K562 (cell line): ENCODE measurements around the gene HEPHL1. TPM values are rescaled to one million over a fixed set of nuclear protein-coding genes. Genes with fewer than 3 reads are reported as not detected.

ENCODE experiments used
- ATAC-seq: fragments of 200-7000 bp; cut with Tn5 transposase; 3 replicates; pipeline ENCODE4 v1.9.1; 2020; ENCODE audit warnings: moderate library complexity
- BruUV-seq: library from RNA; stranded (reverse); fragments of 400-500 nt; replicated peaks from 2 replicates; lab custom pipeline; 2021; lab: Mats Ljungman, UMichigan
- CTCF ChIA-PET: fragments of 300-600 bp; formaldehyde crosslinking; extraction: SDS; loops from one replicate; lab custom pipeline; 2021; ENCODE audit warnings: low intra/inter-chr PET ratio; lab: Yijun Ruan, JAX
- POLR2A ChIA-PET: fragments of 300-600, 350-650 bp; sonication (Branson Sonifier 250); formaldehyde crosslinking; extraction: SDS; loops from one replicate; lab custom pipeline; 2021; ENCODE audit warnings: antibody characterized with exemption, inconsistent platforms; lab: Yijun Ruan, JAX
- DNase-seq, 4 experiments: peaks; one replicate each; pipeline versions ENCODE4 v3.0.0 to v3.0.0-alpha.2; 2011 to 2018; ENCODE audit warnings: low spot score in 3 of 4, mixed read lengths in 3 of 4; ENCODE audit errors: extremely low read depth in 1 of 4
- FAIRE-seq: peaks from 2 replicates; lab custom pipeline; 2011; peaks lifted over from hg19 to GRCh38; lab: Jason Lieb, UNC
- H2AFZ ChIP-seq: 2 replicates; pipeline ENCODE4 v1.6.0; 2011; ENCODE audit warnings: low read depth, low read length, control low read depth, inconsistent platforms
- H3K27ac ChIP-seq: fragments of 200-600 bp; 3 replicates; pipeline ENCODE4 v1.8.0; 2011; ENCODE audit warnings: low read depth, mild to moderate bottlenecking, control low read depth, inconsistent platforms, low read length, moderate library complexity, mixed read lengths; ENCODE audit errors: extremely low read depth
- H3K27me3 ChIP-seq, 2 experiments: fragments of 300-600 bp in 1 of 2; 2 replicates in 1 of 2; 3 replicates in 1 of 2; pipeline versions ENCODE4 v1.6.0 to v1.8.0; 2011; ENCODE audit warnings: inconsistent platforms in 2 of 2, low read length in 2 of 2, mild to moderate bottlenecking in 1 of 2, mixed read lengths in 1 of 2, moderate library complexity in 1 of 2; ENCODE audit not compliant: control insufficient read depth in 2 of 2, insufficient read depth in 2 of 2
- H3K36me3 ChIP-seq: fragments of 300-600 bp; 3 replicates; pipeline ENCODE4 v1.8.0; 2011; ENCODE audit warnings: mild to moderate bottlenecking, low read length, inconsistent platforms; ENCODE audit not compliant: control insufficient read depth, insufficient read depth
- H3K4me1 ChIP-seq, 2 experiments: fragments of 200-600 bp in 1 of 2; replicated peaks in 1 of 2; 2 replicates in 1 of 2; 3 replicates in 1 of 2; pipeline versions ENCODE4 v1.5.1 to v1.8.0; 2011; ENCODE audit warnings: inconsistent platforms in 2 of 2, low read length in 2 of 2, mild to moderate bottlenecking in 1 of 2, mixed read lengths in 1 of 2, moderate library complexity in 1 of 2; ENCODE audit not compliant: control insufficient read depth in 2 of 2, insufficient read depth in 2 of 2
- H3K4me2 ChIP-seq: 2 replicates; pipeline ENCODE4 v1.6.1; 2011; ENCODE audit warnings: low read length, control low read depth, inconsistent platforms, mixed read lengths; ENCODE audit not compliant: insufficient read depth
- H3K4me3 ChIP-seq: fragments of 200-600 bp; sonication (generic), shearing (Covaris generic); 2 replicates; pipeline ENCODE4 v1.5.1; 2016; ENCODE audit warnings: control low read depth, inconsistent platforms
- H3K79me2 ChIP-seq: fragments of 200-600 bp; 3 replicates; pipeline ENCODE4 v1.8.0; 2011; ENCODE audit warnings: low read length, inconsistent platforms; ENCODE audit not compliant: control insufficient read depth, insufficient read depth
- H3K9ac ChIP-seq, 2 experiments: 2 replicates each; pipeline versions ENCODE4 v1.6.0 to v1.6.1; 2011; ENCODE audit warnings: low read depth in 2 of 2, low read length in 2 of 2, control low read depth in 1 of 2, inconsistent platforms in 1 of 2, mild to moderate bottlenecking in 1 of 2, mixed read lengths in 1 of 2; ENCODE audit not compliant: insufficient read depth in 1 of 2
- H3K9me1 ChIP-seq: one replicate; pipeline ENCODE4 v1.6.0; 2011; ENCODE audit warnings: inconsistent platforms, mild to moderate bottlenecking, low read length, moderate library complexity; ENCODE audit not compliant: control insufficient read depth, insufficient read depth
- H3K9me3 ChIP-seq: replicated peaks from 2 replicates; pipeline ENCODE4 v1.5.1; 2011; ENCODE audit warnings: low read depth, low read length, inconsistent platforms; ENCODE audit not compliant: control insufficient read depth, insufficient read depth
- H4K20me1 ChIP-seq: replicated peaks from 2 replicates; pipeline ENCODE4 v1.6.1; 2011; ENCODE audit warnings: low read length, inconsistent platforms, mixed read lengths; ENCODE audit not compliant: control insufficient read depth, insufficient read depth
- EZH2 ChIP-seq: IDR thresholded peaks from 2 replicates; pipeline ENCODE4 v1.6.1; 2012; ENCODE audit warnings: low read depth, mild to moderate bottlenecking, inconsistent platforms, low read length, borderline replicate concordance
- GATA2 ChIP-seq: sonication (generic); formaldehyde crosslinking; IDR thresholded peaks from 2 replicates; pipeline ENCODE4 v1.4.0; 2020; ENCODE audit warnings: mild to moderate bottlenecking, missing genetic modification reagents
- GATAD2B ChIP-seq: fragments of 450-650 bp; IDR thresholded peaks from 2 replicates; pipeline ENCODE4 v1.6.1; 2017; ENCODE audit warnings: mild to moderate bottlenecking, borderline replicate concordance
- RBFOX2 ChIP-seq: fragments of 200-400 bp; formaldehyde crosslinking; IDR thresholded peaks from 2 replicates; pipeline ENCODE4 v1.6.1; 2017; ENCODE audit warnings: low read depth, mild to moderate bottlenecking, low read length, moderate library complexity
- SIRT6 ChIP-seq: IDR thresholded peaks from one replicate; pipeline ENCODE4 v1.6.1; 2012; ENCODE audit warnings: low read depth, mild to moderate bottlenecking, control low read depth, inconsistent platforms, low read length, moderate library complexity
- SMARCB1 ChIP-seq: IDR thresholded peaks from 2 replicates; pipeline ENCODE4 v1.6.1; 2011; ENCODE audit warnings: improper control_type of control experiment, low read depth; ENCODE audit not compliant: insufficient read length
- ZBTB8A ChIP-seq: fragments of 450-650 bp; IDR thresholded peaks from 2 replicates; pipeline ENCODE4 v1.6.1; 2018; ENCODE audit warnings: mild to moderate bottlenecking, moderate library complexity; ENCODE audit not compliant: partially characterized antibody
- ZNF121 ChIP-seq: sonication (generic); formaldehyde crosslinking; conservative IDR thresholded peaks from 2 replicates; pipeline ENCODE4 v1.8.0; 2022; ENCODE audit warnings: missing genetic modification reagents
- ZNF197 ChIP-seq: fragments of 200-800 bp; sonication (Bioruptor generic); IDR thresholded peaks from 2 replicates; pipeline ENCODE4 v1.6.1; 2016; ENCODE audit warnings: low read depth, missing genetic modification characterization, missing compliant biosample characterization
- ZNF408 ChIP-seq: fragments of 250-450 bp; sonication (Bioruptor Pico); IDR thresholded peaks from 2 replicates; pipeline ENCODE4 v1.4.0; 2020; ENCODE audit warnings: low read depth, mild to moderate bottlenecking, moderate library complexity
- ZNF57 ChIP-seq: fragments of 450-650 bp; formaldehyde crosslinking; IDR thresholded peaks from 2 replicates; pipeline ENCODE4 v1.4.0; 2020; ENCODE audit warnings: mild to moderate bottlenecking, moderate library complexity
- WGBS: fragments of 100-300 bp; shearing (Covaris generic); methylation state at CpG from one replicate; pipeline ENCODE4 v1.1.6; 2016; ENCODE audit warnings: low coverage, mixed read lengths; ENCODE audit not compliant: insufficient coverage; ENCODE audit errors: missing lambda C conversion rate; 5-methylcytosine and 5-hydroxymethylcytosine counted together
- in situ Hi-C: fragments of 300-500 bp; cut with MboI; formaldehyde crosslinking; loops from 4 replicates; pipeline ENCODE4 v1.15.0; 2018; ENCODE audit warnings: inconsistent platforms, mixed read lengths
- intact Hi-C: fragments of 100-400 bp; cut with micrococcal nuclease; formaldehyde crosslinking; loops from 2 replicates; pipeline ENCODE4 v1.14.2; 2022
- polyA plus RNA-seq, 8 experiments: library from polyadenylated mRNA; depleted of rRNA in 4 of 8; stranded (reverse) in 5 of 8; unstranded in 3 of 8; fragments of >200 nt; fragmentation: Nextera tagmentation in 2 of 8; fragmentation: Illumina TruSeq in 1 of 8; extraction: Ambion mirVana in 2 of 8; extraction: Trizol in 1 of 8; gene quantifications; 2 replicates each; pipeline versions ENCODE4 v1.2.1 to v1.2.3, GENCODE V29; 2011 to 2014; ENCODE audit warnings: inconsistent platforms in 1 of 8, missing spikeins in 1 of 8
- total RNA-seq, 7 experiments: library from RNA; depleted of rRNA in 6 of 7; stranded (reverse); fragments of >200 nt in 6 of 7; fragmentation: Illumina TruSeq in 2 of 7; extraction: Trizol in 2 of 7; gene quantifications; 2 replicates each; pipeline versions ENCODE4 v1.2.1 to v1.2.3, GENCODE V29; 2011 to 2021; ENCODE audit warnings: low replicate concordance in 1 of 7
- TF ChIP-seq, protein P1 (sequence below): sonication (generic); formaldehyde crosslinking; IDR thresholded peaks from 2 replicates; pipeline ENCODE4 v1.8.0; 2022; ENCODE audit warnings: mild to moderate bottlenecking, missing genetic modification reagents
- TF ChIP-seq, protein P2 (sequence below): fragments of 250-450 bp; sonication (Bioruptor Pico); IDR thresholded peaks from 2 replicates; pipeline ENCODE4 v1.8.0; 2022; ENCODE audit warnings: inconsistent platforms, mild to moderate bottlenecking, moderate library complexity, borderline replicate concordance
- TF ChIP-seq, protein P3 (sequence below): sonication (generic); formaldehyde crosslinking; IDR thresholded peaks from 2 replicates; pipeline ENCODE4 v1.8.0; 2022; ENCODE audit warnings: missing genetic modification reagents, mild to moderate bottlenecking, moderate library complexity, borderline replicate concordance
- TF ChIP-seq, protein P4 (sequence below): sonication (generic); formaldehyde crosslinking; IDR thresholded peaks from 2 replicates; pipeline ENCODE4 v1.8.1; 2022; ENCODE audit warnings: missing genetic modification reagents

HEPHL1 gene
- total and polyA plus RNA-seq, 9 of the 15 experiments (the other 6 are each of a cell fraction or from before 2014, with no cell fraction given): 0.01 TPM; not detected in 8

DNA sequence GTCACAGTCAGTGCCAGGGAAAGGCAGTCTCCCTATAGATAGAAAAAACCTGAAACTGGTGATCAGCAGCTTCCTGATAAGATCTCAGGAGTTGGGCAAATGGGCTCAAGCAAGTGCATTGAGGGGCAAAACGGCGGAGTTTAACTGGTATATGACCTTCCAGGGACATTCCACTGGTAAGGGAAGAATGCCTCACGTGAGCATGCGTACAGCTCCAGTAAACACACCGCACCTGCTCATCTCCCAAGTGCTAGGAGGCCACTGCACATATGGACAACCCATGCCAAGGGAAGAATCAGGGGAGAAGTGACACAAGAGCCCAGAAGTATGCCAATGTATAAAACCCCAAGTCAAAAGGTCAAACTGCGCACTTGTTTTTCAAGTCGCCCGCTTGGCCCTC, 11.6 kb downstream of the HEPHL1 start (continued):
- TF ChIP-seq, protein P1, sequence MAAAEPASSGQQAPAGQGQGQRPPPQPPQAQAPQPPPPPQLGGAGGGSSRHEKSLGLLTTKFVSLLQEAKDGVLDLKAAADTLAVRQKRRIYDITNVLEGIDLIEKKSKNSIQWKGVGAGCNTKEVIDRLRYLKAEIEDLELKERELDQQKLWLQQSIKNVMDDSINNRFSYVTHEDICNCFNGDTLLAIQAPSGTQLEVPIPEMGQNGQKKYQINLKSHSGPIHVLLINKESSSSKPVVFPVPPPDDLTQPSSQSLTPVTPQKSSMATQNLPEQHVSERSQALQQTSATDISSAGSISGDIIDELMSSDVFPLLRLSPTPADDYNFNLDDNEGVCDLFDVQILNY (CRISPR knock-in tag): no peak
- no peak for TF ChIP-seq ZNF121 (CRISPR knock-in tag)
- no peak for TF ChIP-seq RBFOX2
- TF ChIP-seq EZH2: no peak
- TF ChIP-seq SMARCB1: no peak

DNA sequence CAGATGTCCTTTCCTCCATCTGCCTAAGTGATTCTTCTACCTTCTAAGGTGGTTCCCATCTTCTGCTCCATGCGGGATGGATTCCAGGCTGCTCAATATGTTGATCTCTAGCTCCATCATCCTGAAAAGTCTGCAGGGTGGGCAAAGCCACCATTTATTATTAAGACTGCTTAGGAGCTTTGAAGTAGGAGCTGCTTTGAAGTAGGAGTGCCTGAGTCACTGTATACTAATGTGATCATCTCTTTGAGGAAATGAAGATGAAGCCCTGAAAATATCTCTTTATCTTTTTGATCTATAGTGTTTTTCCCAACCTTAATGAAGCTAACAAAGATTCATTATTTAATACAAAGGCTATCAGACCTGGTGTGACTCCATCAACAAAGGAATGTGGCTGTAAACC, 13.1 kb downstream of the HEPHL1 start:
- WGBS: 0% methylated on average over 1 of the region's 1 CpG
- H3K36me3 ChIP-seq: no peaks in the 10 kb centered on the region
- DNase-seq: no peak
- no peak overlapping the region for H3K4me3 ChIP-seq
- H3K27ac ChIP-seq: no peak overlapping the region
- no peaks in the 10 kb centered on the region for H3K9me1 ChIP-seq
- no peak overlapping the region for H2AFZ ChIP-seq
- no peak overlapping the region for H3K9ac ChIP-seq
- intact Hi-C loops (no loop called here), in situ Hi-C loops (no loop called here)
- H3K9me3 ChIP-seq: peaks cover 3% of the 10 kb centered on the region; the same call in 1 of the 2 replicates
- no peak for ATAC-seq
- H3K4me2 ChIP-seq: no peak overlapping the region
- H3K27me3 ChIP-seq: no peaks in the 10 kb centered on the region
- no peak for FAIRE-seq
- CTCF ChIA-PET: no interaction called here
- no peaks in the 10 kb centered on the region for H4K20me1 ChIP-seq
- H3K4me1 ChIP-seq: no peaks in the 10 kb centered on the region; a peak in 1 of 5 replicates
- H3K79me2 ChIP-seq: no peaks in the 10 kb centered on the region
- no TSS peak for BruUV-seq
- POLR2A ChIA-PET: no interaction called here
- no peak for TF ChIP-seq SIRT6
- TF ChIP-seq, protein P2, sequence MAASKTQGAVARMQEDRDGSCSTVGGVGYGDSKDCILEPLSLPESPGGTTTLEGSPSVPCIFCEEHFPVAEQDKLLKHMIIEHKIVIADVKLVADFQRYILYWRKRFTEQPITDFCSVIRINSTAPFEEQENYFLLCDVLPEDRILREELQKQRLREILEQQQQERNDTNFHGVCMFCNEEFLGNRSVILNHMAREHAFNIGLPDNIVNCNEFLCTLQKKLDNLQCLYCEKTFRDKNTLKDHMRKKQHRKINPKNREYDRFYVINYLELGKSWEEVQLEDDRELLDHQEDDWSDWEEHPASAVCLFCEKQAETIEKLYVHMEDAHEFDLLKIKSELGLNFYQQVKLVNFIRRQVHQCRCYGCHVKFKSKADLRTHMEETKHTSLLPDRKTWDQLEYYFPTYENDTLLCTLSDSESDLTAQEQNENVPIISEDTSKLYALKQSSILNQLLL (CRISPR knock-in tag): no peak
- TF ChIP-seq RBFOX2: no peak
- TF ChIP-seq GATAD2B: no peak
- TF ChIP-seq GATA2 (CRISPR knock-in tag): no peak
- TF ChIP-seq ZNF57 (CRISPR knock-in tag): no peak
- TF ChIP-seq, protein P3, sequence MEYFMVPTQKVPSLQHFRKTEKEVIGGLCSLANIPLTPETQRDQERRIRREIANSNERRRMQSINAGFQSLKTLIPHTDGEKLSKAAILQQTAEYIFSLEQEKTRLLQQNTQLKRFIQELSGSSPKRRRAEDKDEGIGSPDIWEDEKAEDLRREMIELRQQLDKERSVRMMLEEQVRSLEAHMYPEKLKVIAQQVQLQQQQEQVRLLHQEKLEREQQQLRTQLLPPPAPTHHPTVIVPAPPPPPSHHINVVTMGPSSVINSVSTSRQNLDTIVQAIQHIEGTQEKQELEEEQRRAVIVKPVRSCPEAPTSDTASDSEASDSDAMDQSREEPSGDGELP (CRISPR knock-in tag): no peak
- no peak for TF ChIP-seq ZBTB8A
- TF ChIP-seq, protein P4, sequence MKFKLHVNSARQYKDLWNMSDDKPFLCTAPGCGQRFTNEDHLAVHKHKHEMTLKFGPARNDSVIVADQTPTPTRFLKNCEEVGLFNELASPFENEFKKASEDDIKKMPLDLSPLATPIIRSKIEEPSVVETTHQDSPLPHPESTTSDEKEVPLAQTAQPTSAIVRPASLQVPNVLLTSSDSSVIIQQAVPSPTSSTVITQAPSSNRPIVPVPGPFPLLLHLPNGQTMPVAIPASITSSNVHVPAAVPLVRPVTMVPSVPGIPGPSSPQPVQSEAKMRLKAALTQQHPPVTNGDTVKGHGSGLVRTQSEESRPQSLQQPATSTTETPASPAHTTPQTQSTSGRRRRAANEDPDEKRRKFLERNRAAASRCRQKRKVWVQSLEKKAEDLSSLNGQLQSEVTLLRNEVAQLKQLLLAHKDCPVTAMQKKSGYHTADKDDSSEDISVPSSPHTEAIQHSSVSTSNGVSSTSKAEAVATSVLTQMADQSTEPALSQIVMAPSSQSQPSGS: no peak
- no peak for TF ChIP-seq ZNF408
- no peak for TF ChIP-seq ZNF197 (CRISPR knock-in tag)
